CD4-positive, alpha-beta T cell treated with Interferon alpha-2 for 1 hour (primary cell): ENCODE measurements around the gene ZDHHC24.
"Not testable (repeated sequence)": the region's sequence is repeated elsewhere in the genome, so short reads cannot be mapped to it uniquely, and the experiment has no call there.

ENCODE experiments used
- DNase-seq, 2 donors: peaks; one replicate each; pipeline ENCODE4 v3.0.0-alpha.2; 2020 to 2022

ZDHHC24 gene

GRCh38 chr11:66543263-66544107, 2.4 kb downstream of the ZDHHC24 start:
- DNase-seq, result peak; percentile 76 to 82

DNA sequence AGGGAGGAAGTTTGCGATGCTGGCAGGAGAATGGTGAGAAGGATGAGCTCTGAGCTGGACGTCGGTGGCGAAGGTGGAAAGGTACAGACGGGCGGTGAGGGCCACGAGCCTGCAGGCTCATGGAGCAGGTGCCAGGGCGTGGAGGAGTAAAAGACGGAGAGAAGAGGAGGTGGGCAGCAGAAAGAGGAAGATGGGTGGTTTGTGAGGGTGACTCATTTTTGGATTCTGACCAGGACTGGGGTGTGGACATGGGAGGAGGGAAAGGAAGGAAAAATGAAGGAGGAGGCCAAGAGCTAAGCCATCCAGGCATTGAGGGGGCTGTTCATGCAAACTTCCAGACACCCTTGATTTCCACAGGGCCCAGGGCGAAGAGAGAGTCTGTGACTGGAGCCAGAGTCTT, 3.5 kb downstream of the ZDHHC24 start:
- DNase-seq, result no peak

DNA sequence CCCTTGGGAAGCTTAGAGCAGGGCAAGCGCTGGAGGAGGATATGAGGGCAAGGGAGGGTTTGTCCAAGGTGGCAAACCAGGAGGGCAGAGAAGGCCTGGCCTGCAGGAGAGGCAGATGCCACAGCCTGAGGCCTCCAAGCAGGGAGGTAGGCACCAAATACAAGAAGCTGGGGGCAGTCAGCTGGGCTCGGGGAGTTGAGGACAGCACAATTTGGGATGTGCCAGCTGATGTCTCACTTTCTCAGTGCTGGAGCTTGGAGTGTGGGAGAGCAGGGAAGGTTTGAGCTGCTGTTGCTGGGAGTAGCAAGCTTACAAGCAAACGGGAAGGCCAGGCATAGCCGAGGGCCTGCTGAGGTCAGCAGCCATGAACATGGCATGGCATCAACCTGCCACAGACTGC, 4.0 kb downstream of the ZDHHC24 start:
- DNase-seq, result no peak

DNA sequence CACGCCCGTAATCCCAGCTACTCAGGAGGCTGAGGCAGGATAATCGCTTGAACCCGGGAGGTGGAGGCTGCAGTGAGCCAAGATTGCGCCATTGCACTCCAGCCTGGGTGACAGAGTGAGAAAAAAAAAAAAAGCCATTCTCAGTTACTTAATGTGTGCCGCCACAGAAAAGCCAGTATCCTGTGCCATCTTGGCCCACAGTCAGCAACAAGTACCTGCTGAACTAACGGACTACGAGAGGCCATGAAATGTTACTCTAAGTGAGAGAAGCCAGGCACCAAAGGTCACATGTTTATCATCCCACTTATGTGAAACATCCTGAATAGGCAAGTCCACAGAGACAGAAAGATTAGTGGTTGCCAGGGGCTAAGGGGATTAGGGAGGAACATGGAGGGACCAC, 5.2 kb downstream of the ZDHHC24 start:
- DNase-seq, result not testable (repeated sequence)

- DNase-seq, result no peak
Measured at GRCh38 chr11:66539870-66540213, 6.0 kb downstream of the ZDHHC24 start.

GRCh38 chr11:66539170-66539869, 6.5 kb downstream of the ZDHHC24 start:
- DNase-seq, result no peak

- DNase-seq, result no peak
Measured at GRCh38 chr11:66532784-66533183, 13.1 kb downstream of the ZDHHC24 start.

GRCh38 chr11:66531841-66532240, 14.0 kb downstream of the ZDHHC24 start:
- DNase-seq, result no peak

DNA sequence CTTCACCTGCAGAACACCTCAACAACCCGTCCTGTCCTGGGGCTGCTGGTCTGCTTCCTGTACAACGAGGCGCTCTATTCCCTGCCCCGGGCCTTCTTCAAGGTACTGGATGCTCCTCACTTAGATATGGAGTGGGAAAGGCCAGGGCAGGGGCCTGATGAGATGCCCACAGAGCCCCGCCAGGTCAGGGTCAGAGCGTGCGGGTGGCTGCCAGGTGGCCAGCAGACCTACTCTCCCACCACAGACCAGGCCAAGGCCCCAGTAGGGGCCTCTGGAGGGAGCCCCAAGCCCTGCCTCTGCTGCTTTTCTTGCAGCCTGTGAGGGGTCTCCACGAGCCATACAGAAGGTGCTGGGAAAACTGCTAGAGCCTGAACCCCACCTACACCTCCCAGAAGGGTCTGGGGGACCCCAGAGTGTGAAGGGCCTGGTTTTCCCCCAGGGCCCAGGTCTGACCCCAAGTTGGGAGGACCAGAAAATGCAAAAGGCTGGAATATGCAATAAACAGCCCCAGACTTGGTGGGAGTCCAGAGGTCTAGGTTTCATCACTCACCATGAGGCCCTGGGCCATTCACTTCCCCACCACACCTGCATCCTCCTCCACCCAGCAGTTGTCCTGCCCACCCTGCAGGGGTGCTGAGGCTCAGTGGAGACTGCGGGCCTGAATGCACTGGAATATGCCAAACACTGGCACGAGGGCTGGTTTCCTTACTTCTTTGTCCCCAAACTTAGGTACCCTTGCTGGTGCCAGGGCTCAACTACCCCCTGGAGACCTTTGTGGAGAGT, 14.7 kb downstream of the ZDHHC24 start:
- no peak for DNase-seq

DNA sequence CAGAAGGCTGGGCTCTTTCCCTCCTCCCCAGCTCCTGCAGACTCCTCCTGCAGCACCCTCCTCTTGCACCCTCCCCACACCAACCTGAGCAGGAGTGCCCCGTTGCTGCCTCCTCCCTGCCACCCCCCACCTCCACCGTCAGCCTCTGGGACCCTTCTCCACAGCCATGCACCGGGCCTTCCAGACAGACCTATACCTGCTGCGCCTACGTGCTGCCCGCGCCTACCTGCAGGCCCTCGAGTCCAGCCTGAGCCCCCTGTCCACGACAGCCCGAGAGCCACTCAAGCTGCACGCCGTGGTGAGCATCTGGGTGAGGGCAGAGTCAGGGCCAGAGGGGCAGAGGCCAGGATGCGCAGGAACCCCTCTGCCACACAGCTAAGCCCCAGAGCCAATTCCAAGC, 16.2 kb downstream of the ZDHHC24 start:
- no peak for DNase-seq

GRCh38 chr11:66529069-66529468, 16.8 kb downstream of the ZDHHC24 start:
- no peak for DNase-seq

DNA sequence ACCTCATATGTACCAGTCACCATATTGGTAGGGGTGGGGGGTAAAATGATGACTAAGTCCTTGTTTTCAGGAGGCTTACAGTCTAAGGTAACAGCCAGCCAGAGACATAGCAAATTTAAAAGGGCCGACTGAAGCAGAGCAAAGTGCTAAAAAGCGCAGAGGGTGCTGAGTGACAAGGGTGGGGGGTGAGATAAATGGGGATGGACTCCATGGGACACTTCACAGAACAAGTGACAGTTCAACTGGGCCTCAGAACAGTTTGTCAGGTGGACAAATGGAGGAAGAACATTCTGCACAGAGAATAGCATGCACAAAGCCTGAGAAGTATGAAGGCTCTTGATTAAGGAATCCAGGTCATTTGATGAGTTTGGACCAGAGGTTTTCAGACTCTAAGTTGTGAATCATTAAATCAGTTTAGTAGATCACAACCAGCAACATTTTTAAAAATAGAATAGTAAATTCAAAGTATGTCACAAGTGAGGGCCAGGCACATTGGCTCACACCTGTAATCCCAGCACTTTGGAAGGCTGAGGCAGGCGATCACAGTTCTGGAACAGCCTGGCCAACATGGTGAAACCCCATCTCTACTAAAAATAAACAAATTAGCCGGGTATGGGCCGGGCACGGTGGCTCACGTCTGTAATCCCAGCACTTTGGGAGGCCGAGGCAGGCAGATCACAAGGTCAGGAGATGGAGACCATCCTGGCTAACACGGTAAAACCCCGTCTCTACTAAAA, 21.4 kb downstream of the ZDHHC24 start:
- no peak for DNase-seq

DNA sequence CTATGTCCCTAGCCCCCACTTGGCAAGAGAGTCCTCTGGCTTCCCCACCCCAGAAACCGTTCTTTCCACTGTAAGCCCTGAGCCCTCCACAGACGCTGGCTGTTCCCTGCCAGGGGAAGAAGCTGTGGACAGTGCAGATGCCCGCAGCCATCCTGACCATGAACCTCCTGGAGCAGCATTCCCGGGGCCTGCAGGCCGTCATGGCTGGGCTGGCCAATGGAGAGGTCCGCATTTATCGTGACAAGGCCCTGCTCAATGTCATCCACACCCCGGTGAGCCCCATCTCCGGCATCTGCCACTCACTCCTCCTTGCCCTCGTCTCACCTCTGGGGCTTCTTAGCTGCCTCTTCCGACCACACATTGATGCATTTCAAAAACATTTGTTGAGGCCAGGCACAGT, 22.2 kb downstream of the ZDHHC24 start:
- DNase-seq, result no peak

DNA sequence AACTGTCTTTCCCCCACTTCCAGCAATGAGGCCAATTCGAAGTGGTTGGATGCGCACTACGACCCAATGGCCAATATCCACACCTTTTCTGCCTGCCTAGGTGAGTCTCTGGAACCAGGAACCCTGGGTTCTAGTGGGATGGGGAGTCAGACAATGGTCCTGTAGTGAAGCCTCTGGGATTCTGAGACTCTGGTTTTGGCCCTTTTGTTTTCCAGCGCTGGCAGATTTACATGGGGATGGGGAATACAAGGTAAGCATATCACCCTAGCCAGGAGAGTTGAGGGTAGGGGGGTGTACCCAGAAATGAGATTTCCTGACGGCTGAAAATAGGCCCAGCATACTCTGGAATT, 34.9 kb downstream of the ZDHHC24 start:
- no peak for DNase-seq

DNA sequence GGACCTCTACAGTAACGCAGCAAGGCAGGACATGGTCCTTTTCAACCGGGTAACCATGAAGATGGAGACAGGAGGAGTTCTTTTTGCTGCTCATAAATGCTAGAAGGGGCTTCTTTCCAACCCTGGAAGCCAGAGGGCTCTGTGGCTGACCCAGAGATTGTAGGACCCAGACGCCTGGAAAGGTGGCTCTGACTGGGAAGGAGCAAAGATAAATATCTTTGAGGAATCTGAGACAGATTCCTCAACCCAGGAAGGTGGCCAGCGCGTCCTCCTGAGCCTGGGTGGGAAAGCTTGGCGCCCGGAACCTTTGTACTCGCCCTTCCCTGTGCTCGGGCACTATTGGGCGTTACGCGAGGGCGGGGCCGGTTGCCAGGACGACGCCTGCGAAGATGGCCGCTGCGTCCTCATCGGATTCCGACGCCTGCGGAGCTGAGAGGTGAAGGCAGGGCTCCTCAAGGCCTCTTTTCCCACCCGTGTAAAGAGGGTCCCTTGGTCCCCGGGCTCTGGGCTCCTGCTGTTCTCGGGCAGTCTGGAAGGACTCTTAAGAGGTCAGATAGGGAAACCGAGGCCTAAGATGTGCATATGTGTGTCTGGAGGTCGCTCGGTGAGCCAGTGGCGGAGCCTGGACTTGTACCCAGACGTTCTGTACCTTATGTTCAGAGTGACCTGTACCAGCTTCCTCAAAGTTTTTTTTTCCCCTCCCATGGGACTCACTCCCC, 35.4 kb downstream of the ZDHHC24 start, which contains the start of gene BBS1:
BBS1 (plus strand) TSS at position 365 of the 719 bp plus-strand sequence; CDS start at position 390, 25 bp downstream.
- peak; percentile 73 to 85 for DNase-seq

GRCh38 chr11:66509131-66509561, 36.7 kb downstream of the ZDHHC24 start:
- DNase-seq, result peak in 1 of 2 donors; percentile 21

- no peak for DNase-seq
Measured at GRCh38 chr11:66505276-66505816, 40.5 kb downstream of the ZDHHC24 start.

- DNase-seq, result no peak
Measured at GRCh38 chr11:66498506-66498905, 47.3 kb downstream of the ZDHHC24 start.

DNA sequence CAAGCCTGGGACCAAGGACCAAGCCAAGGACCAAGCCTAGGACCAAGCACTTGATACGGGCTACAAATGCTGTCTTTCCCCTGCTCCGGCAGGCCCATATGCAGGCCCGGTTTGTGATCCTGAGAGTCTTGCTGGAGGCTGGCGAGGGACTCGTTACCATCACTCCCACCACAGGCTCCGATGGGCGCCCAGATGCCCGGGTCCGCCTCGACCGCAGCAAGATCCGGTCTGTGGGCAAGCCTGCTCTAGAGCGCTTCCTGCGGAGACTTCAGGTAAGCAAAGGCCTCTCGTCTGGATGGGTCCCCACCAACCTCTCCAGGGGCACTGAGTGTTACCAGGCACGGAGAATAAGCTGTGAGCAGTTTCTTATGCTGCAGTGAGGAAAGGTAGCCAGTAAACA, 48.6 kb downstream of the ZDHHC24 start:
- no peak for DNase-seq

DNA sequence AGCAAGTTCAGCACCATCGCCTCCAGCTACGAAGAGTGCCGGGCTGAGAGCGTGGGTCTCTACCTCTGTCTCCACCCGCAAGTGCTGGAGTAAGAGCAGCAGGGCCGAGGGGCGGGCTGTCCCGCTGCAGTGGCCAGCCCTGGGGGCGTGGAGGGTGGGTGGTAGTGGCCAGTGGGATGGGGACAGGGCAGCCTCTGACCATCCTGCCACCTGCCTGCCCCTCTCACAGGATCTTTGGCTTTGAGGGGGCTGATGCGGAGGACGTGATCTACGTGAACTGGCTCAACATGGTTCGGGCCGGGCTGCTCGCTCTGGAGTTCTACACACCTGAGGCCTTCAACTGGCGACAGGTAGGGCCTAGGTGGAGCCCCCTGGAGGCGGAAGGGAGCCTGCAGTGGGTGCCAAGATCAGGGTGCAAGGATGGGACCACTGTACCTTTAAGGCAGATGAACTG, 50.4 kb downstream of the ZDHHC24 start:
- no peak for DNase-seq

GRCh38 chr11:66494935-66495334, 50.9 kb downstream of the ZDHHC24 start:
- no peak for DNase-seq

DNA sequence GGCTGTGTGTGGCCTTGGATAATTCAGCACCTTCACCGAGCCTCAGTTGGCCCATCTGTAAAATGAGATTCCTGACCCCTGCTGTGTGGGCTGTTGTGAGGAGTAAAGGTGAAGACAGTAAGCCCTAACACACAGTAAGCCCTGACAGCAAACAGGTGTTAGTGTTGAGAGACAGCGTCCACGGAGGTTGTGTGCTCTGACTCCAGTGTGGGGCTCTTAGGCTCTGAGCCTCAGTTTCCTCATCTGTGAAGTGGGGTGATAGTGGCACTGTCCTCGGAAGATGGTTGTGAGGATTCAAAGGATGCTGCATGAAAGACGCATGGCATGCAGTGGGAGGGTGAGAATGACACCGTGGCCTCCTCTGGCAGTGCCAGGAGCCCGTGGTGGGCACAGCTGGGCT, 51.4 kb downstream of the ZDHHC24 start:
- no peak for DNase-seq
